GM12892 (cell line): ENCODE results near the gene PPCDC.

Experiments used
- DNase-seq: peaks from one replicate; pipeline ENCODE4 v3.0.0; 2011; ENCODE audit not compliant: insufficient read length
- FAIRE-seq: peaks from 2 replicates; lab custom pipeline; 2011; peaks lifted over from hg19 to GRCh38; lab: Jason Lieb, UNC
- POLR2A ChIP-seq: IDR thresholded peaks from 2 replicates; pipeline ENCODE4 v1.6.1; 2011; ENCODE audit warnings: low read depth, low read length, control low read depth
- POLR2AphosphoS5 ChIP-seq: IDR thresholded peaks from 2 replicates; pipeline ENCODE4 v1.6.1; 2011; ENCODE audit warnings: low read depth, low read length, control low read depth
- TAF1 ChIP-seq: IDR thresholded peaks from 2 replicates; pipeline ENCODE4 v1.6.1; 2011; ENCODE audit warnings: low read depth, mild to moderate bottlenecking, control low read depth, low read length, borderline replicate concordance

PPCDC gene

GRCh38 chr15:75034615-75035014, 11.2 kb downstream of the PPCDC start:
- FAIRE-seq (no peak), DNase-seq (no peak)
- TF ChIP-seq TAF1 (no peak), POLR2A (no peak), POLR2AphosphoS5 (no peak)

GRCh38 chr15:75036212-75036616, 12.8 kb downstream of the PPCDC start:
- TF ChIP-seq POLR2A (no peak), POLR2AphosphoS5 (no peak), TAF1 (no peak)
- FAIRE-seq (no peak), DNase-seq (no peak)

- no peak for TF ChIP-seq POLR2A
- TF ChIP-seq POLR2AphosphoS5 = no peak
- no peak for TF ChIP-seq TAF1
- DNase-seq (no peak), FAIRE-seq (no peak)
Measured at GRCh38 chr15:75037685-75038084, 14.3 kb downstream of the PPCDC start.

GRCh38 chr15:75038231-75038630, 14.8 kb downstream of the PPCDC start:
- DNase-seq (no peak), FAIRE-seq (peak; percentile 17)
- TF ChIP-seq TAF1 (no peak), POLR2A (no peak), POLR2AphosphoS5 (no peak)

- TF ChIP-seq TAF1 (peak; percentile 18; the same call in 1 of the 2 replicates), POLR2A (peak; percentile 63), POLR2AphosphoS5 (no peak; the same call in none of the 2 replicates)
- FAIRE-seq (peak; percentile 96), DNase-seq (peak; percentile 85)
Measured at GRCh38 chr15:75042730-75043508, 19.5 kb downstream of the PPCDC start.

GRCh38 chr15:75043509-75044257, 20.3 kb downstream of the PPCDC start:
- TF ChIP-seq POLR2AphosphoS5 (peak; percentile 16), TAF1 (0 out of 2 replicates have a peak, but pooled peaks have one; percentile 21), POLR2A (peak; percentile 24; the same call in 1 of the 2 replicates)
- FAIRE-seq = no peak
- peak; percentile 53 for DNase-seq

GRCh38 chr15:75044258-75044878, 21.0 kb downstream of the PPCDC start:
- FAIRE-seq (no peak), DNase-seq (no peak)

GRCh38 chr15:75045332-75046015, 22.1 kb downstream of the PPCDC start:
- TF ChIP-seq TAF1 (no peak), POLR2A (no peak), POLR2AphosphoS5 (no peak)
- no peak for DNase-seq
- FAIRE-seq = peak; percentile 75

More at GRCh38 chr15:75044258-75044878, 21.0 kb downstream of the PPCDC start:
- no peak for TF ChIP-seq POLR2AphosphoS5
- TF ChIP-seq POLR2A = no peak; the same call in 1 of the 2 replicates
- TF ChIP-seq TAF1 = no peak

GRCh38 chr15:75048394-75048793, 25.0 kb downstream of the PPCDC start:
- TF ChIP-seq POLR2A = no peak
- TF ChIP-seq TAF1 = no peak
- no peak for TF ChIP-seq POLR2AphosphoS5
- DNase-seq (no peak), FAIRE-seq (no peak)

- no peak for FAIRE-seq
- no peak for DNase-seq
- TF ChIP-seq TAF1 (no peak), POLR2AphosphoS5 (no peak), POLR2A (no peak)
Measured at GRCh38 chr15:75049392-75049791, 26.0 kb downstream of the PPCDC start.

- DNase-seq (no peak), FAIRE-seq (no peak)
- TF ChIP-seq POLR2AphosphoS5 (no peak), TAF1 (no peak), POLR2A (no peak)
Measured at GRCh38 chr15:75050283-75050682, 26.9 kb downstream of the PPCDC start.
